SK-MEL-5 (cell line): ENCODE results near the gene TMEM167A. TPM values are rescaled to one million over a fixed set of nuclear protein-coding genes. Genes with fewer than 3 reads are reported as not detected.

Experiments used
- DNase-seq: peaks from one replicate; pipeline ENCODE4 v3.0.0-alpha.2; 2016; ENCODE audit warnings: low read depth, low spot score
- in situ Hi-C: cut with HindIII; loops from 2 replicates; pipeline ENCODE4 v1.10.0; 2016; ENCODE audit warnings: low sequenced_read_pairs, high pct_unique_total_duplicates, low pct_unique_long_range_greater_than_20kb
- small RNA-seq, 2 experiments: library from RNA; depleted of rRNA; stranded (forward); fragments of <200 nt; gene quantifications; one replicate each; pipeline ENCODE3, GENCODE V24; 2014
- total RNA-seq: library from RNA; depleted of rRNA; stranded (reverse); fragments of >200 nt; shearing (Covaris generic); gene quantifications from 2 replicates; pipeline ENCODE4 v1.2.3, GENCODE V29; 2014; rRNA removed

TMEM167A gene
- total RNA-seq, 1 experiment from 2014 or later = 101 TPM

DNA sequence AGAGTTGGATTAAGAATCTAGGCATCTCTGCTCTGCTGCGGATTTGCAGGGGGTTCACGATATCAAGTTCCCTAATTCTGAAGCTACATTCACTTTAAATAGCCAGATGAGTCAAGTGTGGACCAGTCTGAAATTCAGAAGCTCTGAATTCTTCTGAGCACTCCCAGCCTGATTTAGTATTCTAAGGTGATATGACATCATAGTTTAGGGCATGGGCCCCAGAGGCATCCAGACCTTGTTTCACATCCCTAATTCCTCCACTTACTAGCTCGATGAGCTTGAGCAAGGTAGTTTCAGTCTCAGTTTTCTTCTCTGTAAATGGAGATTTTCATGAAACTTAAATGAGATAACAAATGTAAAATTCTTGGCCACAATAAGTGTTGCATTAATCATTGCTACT is 65.2 kb downstream of the TMEM167A start:
- in situ Hi-C loops = no loop called here
- DNase-seq = no peak

DNA sequence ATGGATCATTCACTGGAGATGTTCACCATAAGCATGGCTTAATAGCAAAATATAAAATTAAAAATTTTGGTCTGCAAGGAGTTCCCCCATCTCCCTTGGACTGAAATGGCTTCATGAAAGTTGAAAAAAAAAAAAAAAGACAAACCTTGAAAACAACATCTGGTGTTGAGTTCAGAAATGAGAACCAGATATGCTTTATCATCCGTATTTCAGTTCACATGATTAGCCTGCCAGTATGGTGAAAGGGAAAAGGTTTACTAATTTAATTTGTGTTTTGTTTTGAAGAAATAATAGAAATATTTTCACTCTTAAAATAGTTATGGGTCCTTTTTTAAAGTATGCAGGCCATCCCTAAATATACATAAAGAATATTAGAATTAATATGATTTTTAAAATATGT is 67.8 kb downstream of the TMEM167A start:
- in situ Hi-C loops = no loop called here
- DNase-seq = no peak

DNA sequence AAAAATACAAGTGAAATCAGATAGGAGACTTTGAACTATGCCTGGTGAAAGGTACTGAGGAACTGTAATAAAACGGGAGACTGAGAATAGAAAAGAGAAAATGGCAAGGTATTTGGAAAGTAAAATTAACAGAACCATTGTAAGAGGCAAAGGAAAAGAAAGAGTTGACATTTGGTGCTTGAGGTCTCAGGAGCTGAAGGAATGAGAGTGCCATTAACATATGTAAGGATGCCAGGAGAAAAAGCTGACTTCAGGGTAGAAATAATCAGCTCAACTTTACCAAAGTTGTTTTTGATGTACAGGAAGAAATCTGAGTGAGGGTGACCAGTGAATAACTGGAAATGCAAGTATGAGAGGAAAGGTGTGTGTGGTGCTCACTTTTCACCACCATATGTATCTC is 69.4 kb downstream of the TMEM167A start:
- in situ Hi-C loops = no loop called here
- DNase-seq = no peak

DNA sequence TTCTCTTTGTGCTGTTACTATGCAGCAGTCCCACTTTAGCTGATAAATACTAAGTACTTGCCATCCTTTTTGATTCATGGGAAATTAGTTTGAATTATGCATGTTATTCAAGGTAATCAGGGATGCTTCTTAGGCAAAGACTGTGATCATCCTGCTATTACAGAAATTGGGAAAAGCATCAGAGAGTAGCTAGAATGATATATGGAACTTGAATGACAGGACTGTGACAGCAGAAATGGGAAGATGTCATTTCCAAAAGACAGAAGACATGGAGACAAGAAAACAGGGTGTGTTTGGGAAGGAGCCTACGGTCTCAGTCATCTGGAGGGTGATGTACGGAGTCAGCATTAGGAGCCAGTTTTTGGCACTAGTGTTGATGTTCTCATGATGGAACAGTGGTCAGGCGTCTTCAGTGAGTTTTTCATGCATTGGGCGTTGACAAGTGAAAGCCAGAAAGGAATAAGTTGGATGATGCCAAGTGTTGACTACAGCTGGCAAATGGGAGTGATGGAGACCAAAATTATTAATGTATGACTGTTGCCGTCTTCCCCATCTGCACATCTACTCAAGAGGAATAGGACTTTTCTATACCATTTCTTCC is 70.4 kb downstream of the TMEM167A start:
- no peak for DNase-seq
- in situ Hi-C loops = no loop called here

DNA sequence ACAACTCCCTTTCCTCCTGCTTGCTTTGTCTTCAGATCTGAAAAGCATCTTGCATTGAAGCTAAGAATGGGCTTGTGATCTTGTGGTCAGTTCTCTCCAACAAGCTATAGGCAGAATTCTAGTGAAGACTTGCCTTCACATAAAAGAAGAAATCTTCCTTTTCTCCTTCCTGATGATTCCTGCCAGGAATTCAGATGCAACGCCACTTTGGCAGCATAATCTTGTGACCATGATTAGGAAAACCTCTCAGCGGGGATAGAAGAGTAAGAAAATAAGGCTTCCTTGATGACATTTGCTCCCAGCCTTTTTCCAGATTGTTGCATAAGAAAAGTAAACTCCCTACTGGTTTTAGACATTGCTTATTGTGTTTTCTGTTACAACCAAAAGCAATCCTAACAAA is 73.4 kb downstream of the TMEM167A start:
- peak; percentile 28 for DNase-seq
- in situ Hi-C loops = no loop called here

Small RNAs within 50 kb of the gene (small RNA-seq; reads per million reads assigned to genes)
- 0.41 to 5.6 reads per million in 2 experiments for gene SCARNA18

Other genes starting within 250 kb of the TMEM167A start
- gene XRCC4, start 153 bp upstream of the TMEM167A start, total RNA-seq = 20.4 and 21.1 TPM in 2 replicates